ENCODE data around the gene SCO1.

DNA sequence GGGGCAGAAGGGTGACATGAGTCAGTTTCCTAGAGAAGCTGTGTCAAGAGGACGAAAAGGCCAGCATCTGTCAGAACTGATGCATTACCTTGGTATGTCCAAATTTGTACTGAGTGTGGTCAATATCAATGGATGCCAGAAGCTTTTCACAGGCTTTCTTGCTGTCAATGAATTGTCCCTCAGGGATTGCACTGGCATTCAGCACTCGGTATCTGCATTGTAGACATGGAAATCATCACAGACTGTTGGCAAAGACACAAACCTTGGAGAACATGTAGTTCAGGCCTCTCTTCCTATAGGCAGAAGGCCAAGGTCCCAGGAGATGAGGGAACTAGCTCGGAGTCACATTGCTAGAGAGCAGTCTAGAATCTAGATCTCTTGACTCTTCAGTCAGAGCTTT lies 56.9 kb downstream of the SCO1 start:
- no peak for TF ChIP-seq CTCF (conservative IDR thresholded peaks at IDR 0.05 in 1 of 2, IDR thresholded peaks at IDR 0.05 in 1 of 2; ENCODE audit: extremely low read depth in 1 of 2, insufficient read depth in 1 of 2, low read depth in 1 of 2, low read length in 2 of 2)
- no peak for TF ChIP-seq EZH2 (IDR thresholded peaks at IDR 0.05; ENCODE audit: borderline replicate concordance, low read length)
